Skeletal muscle satellite cell (primary cell): ENCODE data around the gene DIAPH2.

Source experiments
- H3K27me3 ChIP-seq: 2 replicates; pipeline ENCODE4 v1.7.0; 2013; ENCODE audit warnings: low read length; ENCODE audit not compliant: control insufficient read depth, insufficient read depth
- H3K36me3 ChIP-seq: 2 replicates; pipeline ENCODE4 v1.7.0; 2013; ENCODE audit warnings: mild to moderate bottlenecking, control low read depth, low read length; ENCODE audit not compliant: insufficient read depth
- H3K4me1 ChIP-seq: 2 replicates; pipeline ENCODE4 v1.7.0; 2013; ENCODE audit warnings: low read length; ENCODE audit not compliant: control insufficient read depth, insufficient read depth
- H3K4me2 ChIP-seq: 2 replicates; pipeline ENCODE4 v1.7.0; 2013; ENCODE audit warnings: mild to moderate bottlenecking, low read length
- H3K4me3 ChIP-seq: 2 replicates; pipeline ENCODE4 v1.7.0; 2013; ENCODE audit warnings: low read length
- H3K9ac ChIP-seq: 2 replicates; pipeline ENCODE4 v1.7.0; 2013; ENCODE audit warnings: mild to moderate bottlenecking, low read depth, low read length, moderate library complexity
- H3K9me3 ChIP-seq: replicated peaks from 2 replicates; pipeline ENCODE4 v1.7.0; 2013; ENCODE audit warnings: mild to moderate bottlenecking, control low read depth, low read length

Gene DIAPH2

GRCh38 chrX:97553833-97554232 is 869.2 kb downstream of the DIAPH2 start:
- Histone ChIP-seq H3K27me3 (no peaks in the 10 kb centered on the region), H3K4me2 (no peak overlapping the region), H3K36me3 (no peaks in the 10 kb centered on the region), H3K9ac (no peak overlapping the region), H3K9me3 (no peaks in the 10 kb centered on the region), H3K4me1 (no peaks in the 10 kb centered on the region), H3K4me3 (no peak overlapping the region)

GRCh38 chrX:97556359-97556758 is 871.7 kb downstream of the DIAPH2 start:
- Histone ChIP-seq H3K9ac (no peak overlapping the region), H3K36me3 (no peaks in the 10 kb centered on the region), H3K9me3 (no peaks in the 10 kb centered on the region), H3K4me2 (no peak overlapping the region), H3K4me1 (no peaks in the 10 kb centered on the region), H3K27me3 (no peaks in the 10 kb centered on the region), H3K4me3 (no peak overlapping the region)

GRCh38 chrX:97563531-97564133 is 879.0 kb downstream of the DIAPH2 start:
- Histone ChIP-seq H3K9ac (peak overlapping the region; percentile 51), H3K9me3 (no peaks in the 10 kb centered on the region), H3K36me3 (no peaks in the 10 kb centered on the region), H3K27me3 (no peaks in the 10 kb centered on the region), H3K4me2 (peak overlapping the region; percentile 78), H3K4me1 (no peaks in the 10 kb centered on the region), H3K4me3 (peak overlapping the region; percentile 54)

- H3K9ac ChIP-seq, result no peak overlapping the region
- no peaks in the 10 kb centered on the region for H3K27me3 ChIP-seq
- no peaks in the 10 kb centered on the region for H3K4me1 ChIP-seq
- H3K4me3 ChIP-seq, result no peak overlapping the region
- H3K36me3 ChIP-seq, result no peaks in the 10 kb centered on the region
- H3K4me2 ChIP-seq, result no peak overlapping the region
- H3K9me3 ChIP-seq, result no peaks in the 10 kb centered on the region
These were observed 879.9 kb downstream of the DIAPH2 start for GRCh38 chrX:97564496-97564895.

GRCh38 chrX:97587171-97587570 is 902.5 kb downstream of the DIAPH2 start:
- H3K27me3 ChIP-seq, result no peaks in the 10 kb centered on the region
- no peak overlapping the region for H3K4me2 ChIP-seq
- H3K36me3 ChIP-seq, result no peaks in the 10 kb centered on the region
- no peaks in the 10 kb centered on the region for H3K9me3 ChIP-seq
- no peaks in the 10 kb centered on the region for H3K4me1 ChIP-seq
- H3K9ac ChIP-seq, result no peak overlapping the region
- H3K4me3 ChIP-seq, result no peak overlapping the region

- Histone ChIP-seq H3K36me3 (no peaks in the 10 kb centered on the region), H3K4me1 (no peaks in the 10 kb centered on the region), H3K9ac (no peak overlapping the region), H3K27me3 (no peaks in the 10 kb centered on the region), H3K4me2 (no peak overlapping the region), H3K4me3 (no peak overlapping the region), H3K9me3 (no peaks in the 10 kb centered on the region)
These were observed 910.1 kb downstream of the DIAPH2 start for GRCh38 chrX:97594646-97595224.

GRCh38 chrX:97597954-97598353 is 913.3 kb downstream of the DIAPH2 start:
- H3K36me3 ChIP-seq, result no peaks in the 10 kb centered on the region
- no peak overlapping the region for H3K4me3 ChIP-seq
- no peak overlapping the region for H3K9ac ChIP-seq
- H3K4me1 ChIP-seq, result no peaks in the 10 kb centered on the region
- no peak overlapping the region for H3K4me2 ChIP-seq
- H3K27me3 ChIP-seq, result no peaks in the 10 kb centered on the region
- no peaks in the 10 kb centered on the region for H3K9me3 ChIP-seq

GRCh38 chrX:97602465-97603258 is 918.0 kb downstream of the DIAPH2 start:
- Histone ChIP-seq H3K4me3 (no peak overlapping the region), H3K36me3 (no peaks in the 10 kb centered on the region)

GRCh38 chrX:97605271-97605670 is 920.6 kb downstream of the DIAPH2 start:
- Histone ChIP-seq H3K27me3 (no peaks in the 10 kb centered on the region), H3K9ac (no peak overlapping the region), H3K4me1 (no peaks in the 10 kb centered on the region), H3K4me2 (no peak overlapping the region), H3K36me3 (no peaks in the 10 kb centered on the region), H3K4me3 (no peak overlapping the region), H3K9me3 (no peaks in the 10 kb centered on the region)

More at GRCh38 chrX:97602465-97603258, 918.0 kb downstream of the DIAPH2 start:
- Histone ChIP-seq H3K9ac (no peak overlapping the region), H3K4me1 (no peaks in the 10 kb centered on the region), H3K4me2 (no peak overlapping the region), H3K9me3 (no peaks in the 10 kb centered on the region), H3K27me3 (no peaks in the 10 kb centered on the region)

- no peaks in the 10 kb centered on the region for H3K4me1 ChIP-seq
- no peak overlapping the region for H3K4me2 ChIP-seq
- H3K4me3 ChIP-seq, result no peak overlapping the region
- H3K36me3 ChIP-seq, result no peaks in the 10 kb centered on the region
- H3K27me3 ChIP-seq, result no peaks in the 10 kb centered on the region
- H3K9me3 ChIP-seq, result no peaks in the 10 kb centered on the region
- no peak overlapping the region for H3K9ac ChIP-seq
These were observed 924.7 kb downstream of the DIAPH2 start for GRCh38 chrX:97609357-97609756.

- Histone ChIP-seq H3K9ac (no peak overlapping the region), H3K4me3 (no peak overlapping the region), H3K4me1 (no peaks in the 10 kb centered on the region), H3K9me3 (no peaks in the 10 kb centered on the region), H3K36me3 (no peaks in the 10 kb centered on the region), H3K27me3 (no peaks in the 10 kb centered on the region), H3K4me2 (no peak overlapping the region)
These were observed 925.3 kb downstream of the DIAPH2 start for GRCh38 chrX:97609938-97610337.
